HCT116 (cell line): ENCODE data around the gene FMN2. TPM values are rescaled to one million over a fixed set of nuclear protein-coding genes. Genes with fewer than 3 reads are reported as not detected.

ENCODE experiments used
- ATAC-seq: fragments of 200-7000 bp; cut with Tn5 transposase; 2 replicates; pipeline ENCODE4 v1.9.1; 2020; ENCODE audit warnings: mild to moderate bottlenecking, moderate library complexity
- BruUV-seq: library from RNA; stranded (reverse); fragments of 400-500 nt; replicated peaks from 2 replicates; lab custom pipeline; 2021; lab: Mats Ljungman, UMichigan
- CTCF ChIA-PET: fragments of 300-600 bp; sonication (Branson Sonifier 250); formaldehyde crosslinking; loops from one replicate; lab custom pipeline; 2021; ENCODE audit warnings: antibody characterized with exemption; lab: Charles Lee
- POLR2A ChIA-PET: fragments of 300-600, 350-600 bp; sonication (Branson Sonifier 250); formaldehyde crosslinking; loops from one replicate; lab custom pipeline; 2021; ENCODE audit warnings: antibody characterized with exemption; lab: Charles Lee
- RAD21 ChIA-PET, 2 experiments: fragments of 300-600 bp; sonication (Branson Sonifier 250); formaldehyde crosslinking; loops; one replicate each; lab custom pipeline; 2023; ENCODE audit warnings: low total read pairs in 2 of 2; ENCODE audit not compliant: uncharacterized antibody in 2 of 2, unreplicated experiment in 2 of 2, low non-redundant PET in 1 of 2; lab: Charles Lee
- DNase-seq: peaks from one replicate; pipeline ENCODE4 v3.0.0-alpha.2; 2010; ENCODE audit warnings: low read depth, low spot score
- H2AFZ ChIP-seq: fragments of 200-600 bp; shearing (Covaris generic), sonication (generic); 2 replicates; pipeline ENCODE4 v1.6.1; 2017; ENCODE audit warnings: low read depth, mixed run types, mixed read lengths, antibody characterized with exemption, low read length; ENCODE audit not compliant: poor library complexity, severe bottlenecking
- H3K27ac ChIP-seq: 2 replicates; pipeline ENCODE4 v1.5.1; 2012; ENCODE audit warnings: low read depth, low read length
- H3K27me3 ChIP-seq: fragments of 200-600 bp; sonication (generic); 2 replicates; pipeline ENCODE4 v1.6.1; 2016; ENCODE audit warnings: mixed run types, low read length, mixed read lengths; ENCODE audit not compliant: insufficient read depth
- H3K36me3 ChIP-seq, 2 experiments: fragments of 200-500 bp in 1 of 2; fragments of 200-600 bp in 1 of 2; sonication (Bioruptor generic) in 1 of 2; sonication (generic) in 1 of 2; 2 replicates each; pipeline versions ENCODE4 v1.5.1 to v1.6.1; 2014 to 2016; ENCODE audit warnings: low read length in 2 of 2, inconsistent platforms in 1 of 2, mixed read lengths in 1 of 2, mixed run types in 1 of 2; ENCODE audit not compliant: insufficient read depth in 2 of 2, control insufficient read depth in 1 of 2
- H3K4me1 ChIP-seq, 2 experiments: fragments of 200-600 bp in 1 of 2; sonication (generic) in 1 of 2; 2 replicates each; pipeline versions ENCODE4 v1.5.1 to v1.6.1; 2012 to 2017; ENCODE audit warnings: low read length in 2 of 2, inconsistent platforms in 1 of 2, mild to moderate bottlenecking in 1 of 2, mixed read lengths in 1 of 2, mixed run types in 1 of 2, moderate library complexity in 1 of 2; ENCODE audit not compliant: insufficient read depth in 2 of 2, control insufficient read depth in 1 of 2
- H3K4me2 ChIP-seq: fragments of 200-600 bp; sonication (generic); 2 replicates; pipeline ENCODE4 v1.6.1; 2017; ENCODE audit warnings: mixed run types, low read length, mixed read lengths
- H3K4me3 ChIP-seq, 2 experiments: fragments of 200-600 bp in 1 of 2; sonication (generic) in 1 of 2; replicated peaks in 1 of 2; 2 replicates each; pipeline ENCODE4 v1.5.1; 2011 to 2016; ENCODE audit warnings: low read length in 2 of 2, control low read depth in 1 of 2, low read depth in 1 of 2, mild to moderate bottlenecking in 1 of 2, mixed read lengths in 1 of 2, mixed run types in 1 of 2
- H3K79me2 ChIP-seq: fragments of 200-600 bp; sonication (generic); 2 replicates; pipeline ENCODE4 v1.6.1; 2017; ENCODE audit warnings: mild to moderate bottlenecking, mixed run types, low read length, moderate library complexity, mixed read lengths; ENCODE audit not compliant: insufficient read depth
- H3K9ac ChIP-seq: fragments of 200-600 bp; sonication (generic); 2 replicates; pipeline ENCODE4 v1.6.1; 2016; ENCODE audit warnings: low read length, mixed read lengths
- H3K9me2 ChIP-seq: fragments of 200-600 bp; sonication (generic), shearing (Covaris generic); 2 replicates; pipeline ENCODE4 v1.6.1; 2017; ENCODE audit warnings: mixed run types, mild to moderate bottlenecking, moderate library complexity; ENCODE audit not compliant: insufficient read depth
- H3K9me3 ChIP-seq, 2 experiments: fragments of 200-500 bp in 1 of 2; fragments of 200-600 bp in 1 of 2; sonication (Bioruptor generic) in 1 of 2; sonication (generic) in 1 of 2; 2 replicates each; pipeline ENCODE4 v1.6.1; 2014 to 2017; ENCODE audit warnings: low read length in 2 of 2, mixed read lengths in 2 of 2, inconsistent platforms in 1 of 2, low read depth in 1 of 2, mild to moderate bottlenecking in 1 of 2, mixed run types in 1 of 2, moderate library complexity in 1 of 2; ENCODE audit not compliant: control insufficient read depth in 1 of 2, insufficient read depth in 1 of 2
- H4K20me1 ChIP-seq: fragments of 200-600 bp; sonication (generic), shearing (Covaris generic); 2 replicates; pipeline ENCODE4 v1.6.1; 2017; ENCODE audit warnings: mixed run types, mild to moderate bottlenecking, moderate library complexity; ENCODE audit not compliant: insufficient read depth
- EZH2 ChIP-seq: fragments of 200-600 bp; sonication (generic); IDR thresholded peaks from 2 replicates; pipeline ENCODE4 v1.6.1; 2017; ENCODE audit warnings: antibody characterized with exemption, mixed run types
- FOSL1 ChIP-seq: IDR thresholded peaks from 2 replicates; pipeline ENCODE4 v1.6.1; 2012; ENCODE audit warnings: low read depth
- JUND ChIP-seq: IDR thresholded peaks from 2 replicates; pipeline ENCODE4 v1.6.1; 2012
- POLR2AphosphoS5 ChIP-seq: IDR thresholded peaks from 2 replicates; pipeline ENCODE4 v1.6.1; 2011; ENCODE audit warnings: mild to moderate bottlenecking, low read depth, low read length, moderate library complexity
- SIN3A ChIP-seq: IDR thresholded peaks from 2 replicates; pipeline ENCODE4 v1.6.1; 2012; ENCODE audit warnings: low read depth
- SP1 ChIP-seq: IDR thresholded peaks from 2 replicates; pipeline ENCODE4 v1.6.1; 2012; ENCODE audit warnings: low read depth
- SRF ChIP-seq: IDR thresholded peaks from 2 replicates; pipeline ENCODE4 v1.6.1; 2012; ENCODE audit warnings: low read depth
- intact Hi-C: fragments of 100-400 bp; cut with micrococcal nuclease; formaldehyde crosslinking; loops from 2 replicates; pipeline ENCODE4 v1.10.0; 2022
- total RNA-seq: library from RNA; stranded (reverse); gene quantifications from one replicate; pipeline ENCODE4 v1.2.1, GENCODE V29; 2021; ENCODE audit not compliant: unreplicated experiment
- TF ChIP-seq, protein P1 (sequence below): IDR thresholded peaks from 2 replicates; pipeline ENCODE4 v1.6.1; 2012; ENCODE audit warnings: low read depth
- TF ChIP-seq, protein P2 (sequence below): IDR thresholded peaks from 2 replicates; pipeline ENCODE4 v1.6.1; 2012
- TF ChIP-seq, protein P3 (sequence below): IDR thresholded peaks from 2 replicates; pipeline ENCODE4 v1.6.1; 2012

Gene FMN2
- total RNA-seq, 1 experiment from 2014 or later = not detected

DNA sequence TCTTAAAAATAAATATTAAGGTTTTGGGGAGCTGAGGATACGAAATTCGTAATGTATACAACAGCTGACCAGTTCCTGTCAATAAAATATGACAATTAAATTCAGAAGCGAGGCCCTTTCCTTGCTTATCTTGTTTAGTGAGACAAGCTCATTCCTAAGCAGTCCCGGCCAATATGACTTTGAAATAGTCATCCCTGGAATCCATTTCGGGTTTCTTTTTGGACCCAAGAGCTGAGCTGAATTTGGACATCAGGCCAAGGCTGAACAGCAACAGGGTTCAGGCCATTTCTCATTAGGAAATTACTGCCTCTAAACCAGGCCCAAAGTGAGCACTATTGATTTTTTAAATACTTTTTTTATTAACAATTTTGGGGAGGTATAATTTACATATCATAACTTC, 17.3 kb upstream of the FMN2 start:
- ATAC-seq (no peak), DNase-seq (no peak)
- H3K9me3 ChIP-seq = peaks cover 6% of the 10 kb centered on the region in 2 experiments; a peak in 2 of 4 replicates
- no peaks in the 10 kb centered on the region for H3K27me3 ChIP-seq
- H3K4me3 ChIP-seq = no peak overlapping the region
- ChIA-PET POLR2A (no interaction called here), CTCF (no interaction called here), RAD21 (no interaction called here)
- H3K4me1 ChIP-seq = no peaks in the 10 kb centered on the region
- H2AFZ ChIP-seq = no peak overlapping the region
- no peak overlapping the region for H3K4me2 ChIP-seq
- TF ChIP-seq SP1 = no peak
- TF ChIP-seq, protein P1, sequence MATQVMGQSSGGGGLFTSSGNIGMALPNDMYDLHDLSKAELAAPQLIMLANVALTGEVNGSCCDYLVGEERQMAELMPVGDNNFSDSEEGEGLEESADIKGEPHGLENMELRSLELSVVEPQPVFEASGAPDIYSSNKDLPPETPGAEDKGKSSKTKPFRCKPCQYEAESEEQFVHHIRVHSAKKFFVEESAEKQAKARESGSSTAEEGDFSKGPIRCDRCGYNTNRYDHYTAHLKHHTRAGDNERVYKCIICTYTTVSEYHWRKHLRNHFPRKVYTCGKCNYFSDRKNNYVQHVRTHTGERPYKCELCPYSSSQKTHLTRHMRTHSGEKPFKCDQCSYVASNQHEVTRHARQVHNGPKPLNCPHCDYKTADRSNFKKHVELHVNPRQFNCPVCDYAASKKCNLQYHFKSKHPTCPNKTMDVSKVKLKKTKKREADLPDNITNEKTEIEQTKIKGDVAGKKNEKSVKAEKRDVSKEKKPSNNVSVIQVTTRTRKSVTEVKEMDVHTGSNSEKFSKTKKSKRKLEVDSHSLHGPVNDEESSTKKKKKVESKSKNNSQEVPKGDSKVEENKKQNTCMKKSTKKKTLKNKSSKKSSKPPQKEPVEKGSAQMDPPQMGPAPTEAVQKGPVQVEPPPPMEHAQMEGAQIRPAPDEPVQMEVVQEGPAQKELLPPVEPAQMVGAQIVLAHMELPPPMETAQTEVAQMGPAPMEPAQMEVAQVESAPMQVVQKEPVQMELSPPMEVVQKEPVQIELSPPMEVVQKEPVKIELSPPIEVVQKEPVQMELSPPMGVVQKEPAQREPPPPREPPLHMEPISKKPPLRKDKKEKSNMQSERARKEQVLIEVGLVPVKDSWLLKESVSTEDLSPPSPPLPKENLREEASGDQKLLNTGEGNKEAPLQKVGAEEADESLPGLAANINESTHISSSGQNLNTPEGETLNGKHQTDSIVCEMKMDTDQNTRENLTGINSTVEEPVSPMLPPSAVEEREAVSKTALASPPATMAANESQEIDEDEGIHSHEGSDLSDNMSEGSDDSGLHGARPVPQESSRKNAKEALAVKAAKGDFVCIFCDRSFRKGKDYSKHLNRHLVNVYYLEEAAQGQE = no peak
- no peak for TF ChIP-seq FOSL1
- no peak for TF ChIP-seq POLR2AphosphoS5
- TF ChIP-seq, protein P2, sequence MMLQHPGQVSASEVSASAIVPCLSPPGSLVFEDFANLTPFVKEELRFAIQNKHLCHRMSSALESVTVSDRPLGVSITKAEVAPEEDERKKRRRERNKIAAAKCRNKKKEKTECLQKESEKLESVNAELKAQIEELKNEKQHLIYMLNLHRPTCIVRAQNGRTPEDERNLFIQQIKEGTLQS = no peak
- TF ChIP-seq, protein P3, sequence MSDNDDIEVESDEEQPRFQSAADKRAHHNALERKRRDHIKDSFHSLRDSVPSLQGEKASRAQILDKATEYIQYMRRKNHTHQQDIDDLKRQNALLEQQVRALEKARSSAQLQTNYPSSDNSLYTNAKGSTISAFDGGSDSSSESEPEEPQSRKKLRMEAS = no peak
- no peak for TF ChIP-seq SIN3A
- TF ChIP-seq SRF = no peak
- no peak for TF ChIP-seq JUND
- no peak for TF ChIP-seq EZH2
- no peak overlapping the region for H3K27ac ChIP-seq
- intact Hi-C loops = no loop called here
- H3K9me2 ChIP-seq = no peaks in the 10 kb centered on the region
- no peak overlapping the region for H3K9ac ChIP-seq
- no peaks in the 10 kb centered on the region for H3K79me2 ChIP-seq
- H3K36me3 ChIP-seq = no peaks in the 10 kb centered on the region
- no TSS peak for BruUV-seq
- H4K20me1 ChIP-seq = no peaks in the 10 kb centered on the region
